ENCODE data around the gene LAMP2.

LAMP2 gene

DNA sequence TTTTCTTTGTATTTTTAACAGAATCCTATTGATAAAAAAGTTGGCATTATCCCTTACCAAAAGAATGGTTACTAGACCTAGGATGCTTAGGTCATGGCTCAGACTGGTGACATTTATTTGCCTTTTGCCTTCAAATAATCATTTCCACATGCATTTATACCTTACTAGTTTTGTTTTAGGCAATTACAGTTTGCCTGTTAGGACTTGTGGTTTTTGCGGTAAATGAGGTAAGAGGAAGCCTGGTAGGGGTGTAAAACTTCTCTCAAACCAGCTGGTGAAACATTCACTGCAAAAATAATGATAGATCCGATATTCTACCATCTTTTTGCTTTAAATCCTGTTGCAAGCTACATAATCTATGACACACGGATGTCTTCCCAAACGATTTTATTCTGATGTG, 12.1 kb downstream of the LAMP2 start:
- no peak for DNase-seq (ENCODE audit: low read depth in 2 of 2)

DNA sequence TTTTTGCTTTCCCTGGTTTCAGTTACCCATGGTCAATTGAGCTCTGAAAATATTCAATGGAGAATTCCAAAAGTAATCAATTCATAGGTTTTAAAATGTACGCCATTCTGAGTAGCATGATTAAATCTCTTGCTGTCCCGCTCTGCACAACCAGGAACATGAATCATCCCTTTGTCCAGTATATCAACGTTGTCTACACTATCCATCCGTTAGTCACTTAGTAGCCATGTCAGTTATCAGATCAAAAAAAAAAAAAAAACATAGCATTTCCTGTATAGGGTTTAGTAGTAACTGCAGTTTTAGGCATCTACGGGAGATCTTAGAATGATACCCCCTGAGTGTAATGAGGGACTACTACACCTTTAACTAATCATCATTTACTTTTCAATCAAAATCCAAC, 15.1 kb downstream of the LAMP2 start:
- DNase-seq (ENCODE audit: low read depth in 2 of 2) = no peak

DNA sequence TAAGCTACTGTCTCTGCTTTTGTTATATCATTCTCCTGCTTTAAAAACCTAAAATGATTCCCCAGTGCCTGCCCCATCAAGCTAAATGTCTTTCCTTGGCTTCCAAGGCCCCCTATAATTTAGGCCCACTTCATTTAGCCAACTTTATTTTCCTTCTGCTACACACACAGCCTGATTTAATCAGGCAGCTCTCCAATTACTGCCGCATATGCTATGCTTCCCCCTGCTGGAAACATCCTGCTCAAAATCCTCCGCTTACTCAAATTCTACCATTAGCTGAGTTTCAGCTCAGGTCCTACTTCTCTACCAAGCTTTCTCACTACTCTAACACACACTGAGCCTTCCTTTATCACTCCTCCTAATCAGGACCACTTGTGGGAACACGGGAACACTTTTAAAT, 17.0 kb downstream of the LAMP2 start:
- no peak for DNase-seq (ENCODE audit: low read depth in 2 of 2)

GRCh38 chrX:120450163-120450562, 18.9 kb downstream of the LAMP2 start:
- DNase-seq (ENCODE audit: low read depth in 2 of 2) = no peak

DNA sequence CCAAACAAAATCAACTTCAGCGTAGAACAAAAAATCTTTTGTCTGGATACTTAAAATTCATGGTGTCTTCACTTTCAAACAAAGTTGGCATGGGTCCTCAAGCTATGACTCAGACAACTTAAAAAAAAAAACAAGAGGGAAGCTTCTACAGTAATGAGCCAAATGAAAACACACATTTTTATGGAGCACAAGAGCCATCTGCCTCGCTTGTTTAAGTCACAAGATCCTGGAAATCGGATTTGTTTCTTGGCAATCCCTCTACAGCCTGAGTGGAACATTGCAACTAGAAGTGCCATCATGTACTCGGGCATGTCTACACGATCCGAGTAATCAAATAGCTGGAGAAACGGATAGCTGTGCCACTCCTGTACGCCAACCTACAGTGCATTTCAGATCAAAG, 22.6 kb downstream of the LAMP2 start:
- no peak for DNase-seq (ENCODE audit: low read depth in 2 of 2)

DNA sequence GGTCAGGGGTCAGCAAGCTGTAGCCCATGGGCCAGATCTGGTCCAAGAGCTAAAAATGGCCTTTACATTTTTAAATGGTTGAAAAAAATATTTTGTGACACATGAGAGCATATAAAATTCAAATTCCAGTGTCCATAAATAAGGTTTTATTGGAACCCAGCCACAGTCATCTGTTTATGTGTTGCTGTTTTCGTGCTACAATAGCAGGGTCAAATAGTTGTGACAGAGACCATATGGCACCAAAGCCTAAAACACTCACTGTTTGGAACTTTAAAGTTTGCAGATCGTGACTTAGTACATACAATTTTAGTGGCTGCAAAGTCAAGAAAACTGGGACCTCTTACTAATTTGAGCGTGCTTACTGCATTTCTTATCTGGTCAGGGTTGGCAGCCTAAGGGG, 29.2 kb downstream of the LAMP2 start:
- DNase-seq (ENCODE audit: low read depth in 2 of 2) = no peak

GRCh38 chrX:120429776-120430540, 39.1 kb downstream of the LAMP2 start:
- no peak for DNase-seq (ENCODE audit: low read depth in 2 of 2)

DNA sequence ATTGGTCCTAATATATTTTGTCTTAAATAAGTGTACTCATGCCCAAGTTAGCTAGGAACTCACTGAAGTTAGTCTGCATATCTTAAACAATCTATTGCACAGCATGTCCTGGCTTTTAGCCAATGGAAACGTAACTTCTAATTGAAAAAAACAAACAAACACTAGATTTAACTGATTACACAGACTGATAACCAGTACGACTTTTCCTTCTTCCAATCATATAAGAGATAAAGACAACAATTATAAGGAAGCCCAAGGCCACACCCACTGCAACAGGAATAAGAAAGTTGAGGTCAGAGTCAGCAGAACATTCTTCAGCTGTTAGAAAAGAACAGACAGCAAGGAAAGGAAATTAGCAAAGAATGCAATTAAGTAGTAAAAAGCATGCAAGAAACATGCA, 40.8 kb downstream of the LAMP2 start:
- DNase-seq (ENCODE audit: low read depth in 2 of 2) = no peak

DNA sequence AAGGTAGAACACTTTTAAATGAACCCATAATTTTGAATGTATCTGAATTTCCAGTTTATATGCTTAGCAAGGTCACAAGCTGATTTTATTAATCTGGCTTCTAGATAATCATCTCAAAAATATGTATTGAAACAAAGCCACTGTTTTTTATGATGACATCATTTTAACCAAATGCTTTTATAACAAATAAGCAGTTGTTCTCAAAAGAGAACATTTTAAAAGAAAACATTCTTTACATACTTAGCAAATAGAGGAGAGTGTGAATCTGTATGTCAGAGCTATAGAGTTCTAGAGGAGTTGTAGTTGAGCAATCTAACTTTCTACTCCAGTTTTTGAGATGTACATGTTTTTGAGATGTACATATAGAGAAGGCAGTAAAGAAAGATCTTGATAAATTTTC, 42.5 kb downstream of the LAMP2 start:
- DNase-seq (ENCODE audit: low read depth in 2 of 2) = no peak

DNA sequence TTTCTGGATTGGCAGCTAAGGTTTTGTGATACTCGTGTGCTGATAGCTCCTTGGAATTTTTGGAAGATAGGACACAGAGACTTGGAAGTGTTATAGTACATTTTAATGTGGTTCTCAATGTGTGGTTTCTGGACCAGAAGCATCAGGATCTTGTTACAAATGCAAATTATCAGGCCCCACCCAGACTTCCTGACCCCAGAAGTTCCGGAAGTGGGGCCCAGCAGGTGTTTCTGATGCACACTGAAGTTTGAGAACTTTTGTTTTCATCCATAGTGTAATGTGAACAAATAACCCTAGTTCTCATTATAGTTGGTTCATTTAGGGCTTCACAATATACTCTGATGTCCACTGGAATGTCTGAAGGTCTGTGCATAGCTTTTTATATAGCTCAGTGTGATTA, 49.6 kb downstream of the LAMP2 start:
- DNase-seq (ENCODE audit: low read depth in 2 of 2) = no peak

DNA sequence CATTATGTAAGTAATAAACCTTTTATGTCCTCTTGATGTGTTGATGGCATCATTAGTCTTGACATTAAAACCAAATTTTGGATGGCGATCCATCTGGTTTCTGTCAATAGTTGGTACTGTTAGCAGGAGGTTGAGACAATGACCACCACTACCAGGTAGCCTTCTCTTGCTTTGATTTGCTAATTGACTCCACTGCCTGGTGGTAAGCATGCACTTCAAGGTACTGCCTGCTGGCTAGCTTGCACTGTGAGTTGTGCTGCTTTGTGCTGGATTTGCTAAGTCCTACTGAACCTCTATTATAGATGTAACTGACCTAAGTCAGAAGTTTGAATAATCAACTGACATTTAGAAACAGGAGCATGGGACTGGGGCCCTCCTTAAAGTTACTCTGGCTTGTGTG, 60.9 kb downstream of the LAMP2 start:
- DNase-seq (ENCODE audit: low read depth in 2 of 2) = no peak

GRCh38 chrX:120406638-120407037, 62.5 kb downstream of the LAMP2 start:
- DNase-seq (ENCODE audit: low read depth in 2 of 2) = no peak

GRCh38 chrX:120402369-120402768, 66.7 kb downstream of the LAMP2 start:
- no peak for DNase-seq (ENCODE audit: low read depth in 2 of 2)

GRCh38 chrX:120401301-120401700, 67.8 kb downstream of the LAMP2 start:
- DNase-seq (ENCODE audit: low read depth in 2 of 2) = no peak

DNA sequence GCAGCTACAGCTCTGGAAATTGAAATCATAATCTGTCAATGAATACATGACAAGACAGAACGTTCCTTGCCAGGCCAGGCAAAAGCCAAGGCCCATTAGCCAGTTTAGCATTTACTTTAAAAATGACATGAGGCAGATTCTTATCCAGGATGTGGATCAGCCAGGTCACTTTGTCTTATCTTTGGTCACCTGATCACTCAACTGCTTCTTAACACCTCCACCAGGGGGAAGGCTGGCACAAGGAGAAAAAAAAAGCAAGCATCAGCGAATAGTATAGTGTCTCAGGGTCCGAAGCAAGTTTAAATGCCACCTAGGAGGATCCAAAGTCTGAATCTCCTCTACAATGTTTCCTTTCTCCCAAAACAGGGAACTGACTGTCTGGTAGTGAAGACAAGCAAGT, 88.4 kb downstream of the LAMP2 start:
- no peak for DNase-seq (ENCODE audit: low read depth in 2 of 2)

DNA sequence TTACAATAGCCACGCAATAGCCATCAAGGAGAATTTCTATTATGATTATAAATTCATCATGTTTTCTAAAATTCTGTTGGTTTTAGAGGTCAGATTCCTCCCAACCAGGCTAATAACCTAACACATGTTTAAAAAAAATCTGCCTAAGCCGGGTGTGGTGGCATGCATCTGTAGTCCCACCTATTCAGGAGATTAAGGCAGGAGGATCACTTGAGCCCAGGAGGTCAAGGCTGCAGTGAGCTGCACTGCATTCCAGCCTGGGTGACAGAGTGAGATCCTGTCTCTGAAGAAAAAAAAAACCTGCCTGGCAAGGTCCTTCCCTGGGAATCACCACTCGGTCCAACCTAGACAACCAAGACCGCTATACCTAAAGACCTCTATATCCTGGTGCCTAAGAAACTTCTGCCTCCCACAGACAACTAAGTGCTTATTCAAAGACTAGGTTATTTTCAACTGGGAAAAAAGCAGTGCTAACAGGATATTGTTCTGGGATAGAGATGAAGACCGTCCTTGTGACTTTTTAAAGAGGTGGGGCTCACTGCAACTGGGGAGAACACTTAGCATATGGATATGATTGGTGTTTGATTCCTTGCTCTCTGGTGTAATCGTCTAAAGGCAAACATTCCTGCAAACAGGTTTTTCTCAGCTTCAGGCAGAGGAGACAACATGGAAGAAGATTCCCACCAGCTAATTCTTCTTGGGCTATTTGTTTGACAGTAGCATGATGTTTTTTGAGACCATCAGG, 89.0 kb downstream of the LAMP2 start:
- DNase-seq (ENCODE audit: low read depth in 2 of 2) = no peak

DNA sequence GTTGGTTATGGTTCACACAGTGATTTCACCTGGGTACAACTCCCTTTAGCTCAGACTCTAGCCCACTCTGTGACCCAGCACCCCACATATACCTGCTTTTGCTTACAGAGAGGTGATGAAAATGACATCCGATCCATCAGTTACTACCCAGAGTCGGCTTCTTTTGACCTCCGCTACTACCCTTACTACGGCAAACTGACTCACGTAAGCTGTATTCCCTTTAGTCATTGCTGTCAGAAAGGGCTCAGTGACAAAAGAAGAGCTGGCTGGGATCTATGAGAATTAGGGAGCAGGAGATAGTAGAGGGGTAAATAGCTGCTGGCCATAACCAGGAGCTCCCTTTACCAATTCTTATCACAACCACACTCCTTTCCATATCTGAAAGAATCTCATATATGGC, 90.5 kb downstream of the LAMP2 start:
- DNase-seq (ENCODE audit: low read depth in 2 of 2) = no peak

All from stimulated activated CD4-positive, alpha-beta T cell treated with anti-CD3 and anti-CD28 coated beads, Interleukin-1b, Interleukin-23, amount 100 ng/mL, for 4 hours (primary cell).